Esophagus muscularis mucosa (tissue), 4 donors: ENCODE measurements around the gene UBL3. TPM values are rescaled to one million over a fixed set of nuclear protein-coding genes. Genes with fewer than 3 reads are reported as not detected.

Experiments
- DNase-seq: peaks from one replicate; pipeline ENCODE4 v3.0.0-alpha.2; 2017; ENCODE audit errors: extremely low spot score
- H3K27ac ChIP-seq, 4 donors: fragments of 200-600 bp; sonication (generic); replicated peaks in 1 of 4; 1 replicate in 3 of 4; 2 replicates in 1 of 4; pipeline ENCODE4 v1.5.1; 2016 to 2019; ENCODE audit warnings: mild to moderate bottlenecking in 1 of 4
- H3K27me3 ChIP-seq, 4 donors: fragments of 200-600 bp; sonication (generic); one replicate each; pipeline versions ENCODE4 v1.5.1 to v1.6.0; 2016 to 2019
- H3K36me3 ChIP-seq, 4 donors: fragments of 200-600 bp; sonication (generic); one replicate each; pipeline ENCODE4 v1.5.1; 2016 to 2019
- H3K4me1 ChIP-seq, 4 donors: fragments of 200-600 bp; sonication (generic); one replicate each; pipeline ENCODE4 v1.5.1; 2016 to 2019
- H3K4me3 ChIP-seq, 4 donors: fragments of 200-600 bp; sonication (generic); 1 replicate in 2 of 4; 2 replicates in 2 of 4; pipeline ENCODE4 v1.5.1; 2016 to 2019; ENCODE audit warnings: mild to moderate bottlenecking in 4 of 4, moderate library complexity in 1 of 4
- H3K9me3 ChIP-seq, 4 donors: fragments of 200-600 bp; sonication (generic); 1 replicate in 3 of 4; 2 replicates in 1 of 4; pipeline ENCODE4 v1.5.1; 2016 to 2019
- CTCF ChIP-seq, 3 experiments: fragments of 200-600 bp in 2 of 3; fragments of 450-650 bp in 1 of 3; sonication (generic) in 2 of 3; IDR thresholded peaks; one replicate each; pipeline ENCODE4 v1.5.1; 2017 to 2019; ENCODE audit warnings: antibody characterized with exemption in 3 of 3, mild to moderate bottlenecking in 2 of 3, moderate library complexity in 1 of 3
- EP300 ChIP-seq: sonication (generic); formaldehyde crosslinking; IDR thresholded peaks from one replicate; pipeline ENCODE4 v1.6.1; 2017; ENCODE audit warnings: antibody characterized with exemption
- POLR2A ChIP-seq: fragments of 450-650 bp; IDR thresholded peaks from one replicate; pipeline ENCODE4 v1.6.1; 2017; ENCODE audit warnings: antibody characterized with exemption, moderate library complexity, mild to moderate bottlenecking, low read depth
- POLR2AphosphoS5 ChIP-seq, 2 donors: sonication (generic); formaldehyde crosslinking; IDR thresholded peaks; one replicate each; pipeline ENCODE4 v1.6.1; 2017; ENCODE audit warnings: antibody characterized with exemption in 2 of 2
- WGBS: methylation state at CpG from one replicate; pipeline ENCODE4 v1.1.5; 2018; 5-methylcytosine and 5-hydroxymethylcytosine counted together
- intact Hi-C: fragments of 100-400 bp; cut with DNase I; formaldehyde crosslinking; loops from one replicate; pipeline ENCODE4 v1.15.1; 2023
- total RNA-seq, 4 donors: library from RNA; depleted of rRNA; stranded (reverse); fragments of >200 nt; gene quantifications; one replicate each; pipeline versions ENCODE4 v1.1.0 to v1.2.1, GENCODE V29; 2016

The UBL3 gene
- total RNA-seq, 4 donors from 2014 or later: 30.2 to 44.5 (median 32.6) TPM

GRCh38 chr13:29830000-29830399 lies 20.4 kb downstream of the UBL3 start:
- no peak for TF ChIP-seq POLR2A
- TF ChIP-seq POLR2AphosphoS5 (IDR thresholded peaks at IDR 0.05): no peak
- TF ChIP-seq CTCF (IDR thresholded peaks at IDR 0.05): no peak
- TF ChIP-seq EP300: no peak
- intact Hi-C loops: no loop called here
- H3K9me3 ChIP-seq: no peaks in the 10 kb centered on the region
- H3K4me3 ChIP-seq: no peak overlapping the region
- peaks cover 7 to 25% (median 21%) of the 10 kb centered on the region in 4 donors for H3K4me1 ChIP-seq
- peaks cover 0 to 6% (median 0%) of the 10 kb centered on the region in 4 donors for H3K36me3 ChIP-seq
- H3K27ac ChIP-seq: no peak overlapping the region
- no peak for DNase-seq
- H3K27me3 ChIP-seq: no peaks in the 10 kb centered on the region

GRCh38 chr13:29819143-29819542 lies 31.3 kb downstream of the UBL3 start:
- intact Hi-C loops: no loop called here
- no peak overlapping the region for H3K27ac ChIP-seq
- 90% methylated on average over 2 of the region's 2 CpGs for WGBS
- no peaks in the 10 kb centered on the region for H3K36me3 ChIP-seq
- peaks cover 15 to 54% (median 40%) of the 10 kb centered on the region in 4 donors for H3K4me1 ChIP-seq
- no peaks in the 10 kb centered on the region for H3K27me3 ChIP-seq
- DNase-seq: no peak
- H3K4me3 ChIP-seq: no peak overlapping the region
- no peaks in the 10 kb centered on the region for H3K9me3 ChIP-seq
- no peak for TF ChIP-seq EP300
- no peak for TF ChIP-seq CTCF (IDR thresholded peaks at IDR 0.05)
- no peak for TF ChIP-seq POLR2AphosphoS5 (IDR thresholded peaks at IDR 0.05)
- TF ChIP-seq POLR2A: no peak

- Histone ChIP-seq H3K36me3 (no peaks in the 10 kb centered on the region), H3K9me3 (no peaks in the 10 kb centered on the region), H3K27me3 (no peaks in the 10 kb centered on the region), H3K27ac (no peak overlapping the region), H3K4me1 (peaks cover 15 to 59% (median 42%) of the 10 kb centered on the region in 4 donors), H3K4me3 (no peak overlapping the region)
- no peak for DNase-seq
- WGBS: 20% methylated on average over 3 of the region's 3 CpGs
- TF ChIP-seq EP300 (no peak), POLR2AphosphoS5 (IDR thresholded peaks at IDR 0.05) (no peak), CTCF (IDR thresholded peaks at IDR 0.05) (no peak), POLR2A (no peak)
- intact Hi-C loops: no loop called here
Measured at GRCh38 chr13:29817604-29818378, 32.6 kb downstream of the UBL3 start.

GRCh38 chr13:29816715-29817114 lies 33.7 kb downstream of the UBL3 start:
- no peak for DNase-seq
- no peak overlapping the region for H3K4me3 ChIP-seq
- intact Hi-C loops: no loop called here
- TF ChIP-seq EP300: no peak
- TF ChIP-seq POLR2A: no peak
- no peak for TF ChIP-seq CTCF (IDR thresholded peaks at IDR 0.05)
- no peak for TF ChIP-seq POLR2AphosphoS5 (IDR thresholded peaks at IDR 0.05)
- peaks cover 15 to 59% (median 42%) of the 10 kb centered on the region in 4 donors for H3K4me1 ChIP-seq
- no peaks in the 10 kb centered on the region for H3K9me3 ChIP-seq
- 84% methylated on average over 2 of the region's 2 CpGs for whole genome bisulfite sequencing
- H3K36me3 ChIP-seq: no peaks in the 10 kb centered on the region
- no peak overlapping the region for H3K27ac ChIP-seq
- no peaks in the 10 kb centered on the region for H3K27me3 ChIP-seq

GRCh38 chr13:29815336-29815735 lies 35.1 kb downstream of the UBL3 start:
- Histone ChIP-seq H3K27ac (no peak overlapping the region), H3K36me3 (no peaks in the 10 kb centered on the region), H3K4me1 (peaks cover 26 to 71% (median 55%) of the 10 kb centered on the region in 4 donors), H3K27me3 (no peaks in the 10 kb centered on the region), H3K4me3 (no peak overlapping the region), H3K9me3 (no peaks in the 10 kb centered on the region)
- TF ChIP-seq CTCF (IDR thresholded peaks at IDR 0.05) (no peak), EP300 (no peak), POLR2AphosphoS5 (IDR thresholded peaks at IDR 0.05) (no peak), POLR2A (no peak)
- DNase-seq: no peak
- intact Hi-C loops: no loop called here
